ENCODE data around the gene PLA2G2E. TPM values are rescaled to one million over a fixed set of nuclear protein-coding genes. Genes with fewer than 3 reads are reported as not detected.

Gene PLA2G2E, protein sequence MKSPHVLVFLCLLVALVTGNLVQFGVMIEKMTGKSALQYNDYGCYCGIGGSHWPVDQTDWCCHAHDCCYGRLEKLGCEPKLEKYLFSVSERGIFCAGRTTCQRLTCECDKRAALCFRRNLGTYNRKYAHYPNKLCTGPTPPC
- not detected in 2 replicates for total RNA-seq

DNA sequence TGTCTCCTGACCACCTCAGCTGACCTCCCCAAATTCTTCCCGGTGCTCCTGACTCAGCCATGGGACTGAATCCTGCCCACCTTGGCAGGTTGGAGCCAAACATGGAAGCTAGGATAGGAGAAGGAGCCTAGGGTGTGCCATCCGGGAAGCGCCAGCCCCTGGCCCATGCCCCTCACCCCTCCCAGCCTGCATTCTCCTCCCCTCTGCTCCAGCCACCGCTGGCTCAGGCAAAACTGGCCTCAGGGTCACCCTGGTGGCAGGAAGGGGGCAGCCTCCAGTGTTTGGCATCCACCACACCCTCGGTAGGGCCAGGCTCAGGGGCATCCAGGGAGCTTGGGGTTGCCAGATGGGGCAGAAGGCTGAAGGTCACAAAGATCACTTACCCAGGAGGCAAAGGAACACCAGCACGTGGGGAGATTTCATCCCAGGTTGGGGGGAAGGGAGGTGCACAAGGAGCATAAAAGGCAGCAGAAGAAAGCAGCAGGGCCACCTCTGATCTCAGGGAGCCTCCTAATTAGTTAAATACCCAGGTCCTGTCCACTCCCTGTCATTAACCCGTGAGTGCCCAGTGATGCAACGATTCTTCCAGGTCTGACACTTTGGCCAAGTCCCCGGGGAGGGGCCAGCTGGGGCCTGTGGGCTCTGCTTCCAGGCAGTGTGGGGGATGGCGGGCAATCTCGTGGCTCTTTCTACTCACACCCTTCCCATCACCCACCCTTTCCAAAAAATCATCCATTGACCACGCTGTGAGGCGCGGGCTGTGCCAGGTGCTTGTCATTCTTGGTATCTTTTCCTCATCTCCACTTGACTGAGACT lies at the start of gene PLA2G2E:
Gene PLA2G2E, minus strand, starts transcription at position 481 of the 816 bp plus-strand sequence. Its CDS starts 58 bp downstream, at position 423.

DNA sequence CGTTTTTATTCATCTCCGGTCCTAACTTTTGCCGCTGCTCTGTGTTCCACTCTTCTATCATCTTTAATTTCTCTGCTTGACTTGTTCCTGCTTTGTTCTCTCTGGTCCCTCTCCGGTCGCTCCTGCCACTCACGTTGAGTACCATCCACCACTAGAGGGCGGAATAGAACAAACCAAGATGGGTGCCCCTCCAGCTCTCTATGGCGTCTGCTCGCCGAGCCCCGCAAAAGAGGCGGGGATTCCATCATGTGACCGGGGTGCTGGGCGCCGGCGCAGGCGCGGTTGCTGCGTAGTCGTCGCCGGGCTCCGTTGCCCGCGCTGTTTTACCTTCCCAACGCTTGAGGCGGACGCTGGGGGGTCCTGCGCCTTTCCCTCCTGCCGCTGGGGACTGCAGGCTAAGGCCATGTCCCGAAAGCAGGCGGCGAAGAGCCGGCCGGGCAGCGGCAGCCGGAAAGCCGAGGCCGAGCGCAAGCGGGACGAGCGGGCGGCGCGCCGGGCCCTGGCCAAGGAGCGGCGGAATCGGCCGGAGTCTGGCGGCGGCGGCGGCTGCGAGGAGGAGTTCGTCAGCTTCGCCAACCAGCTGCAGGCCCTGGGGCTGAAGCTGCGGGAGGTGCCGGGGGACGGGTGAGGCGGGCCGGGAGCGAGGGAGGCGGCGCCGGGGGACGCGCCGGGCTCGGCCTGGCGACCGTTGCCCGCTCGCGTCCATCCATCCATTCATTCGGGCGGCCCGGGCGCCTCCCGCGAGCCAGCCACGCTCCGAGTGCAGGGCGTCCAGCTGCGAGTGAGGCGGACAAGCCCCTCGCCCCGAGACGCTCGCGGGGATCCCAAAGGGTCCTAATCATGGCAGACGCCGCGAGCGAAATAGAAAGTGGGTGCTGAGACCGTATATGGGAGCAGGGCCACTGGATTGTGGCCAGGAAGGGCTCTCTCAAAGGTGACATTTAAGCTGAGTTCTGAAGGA lies 41.0 kb downstream of the PLA2G2E start, which contains the start of gene OTUD3:
Gene OTUD3, plus strand, starts transcription at position 285 of the 961 bp plus-strand sequence. Its CDS starts 119 bp downstream, at position 404.

Other genes starting within 250 kb of the PLA2G2E start
- 13.7 and 16.5 TPM in 2 replicates for gene TMCO4, start 123.7 kb downstream of the PLA2G2E start, total RNA-seq
- gene RNF186, start 108.3 kb downstream of the PLA2G2E start, total RNA-seq: not detected in 2 replicates
- 4.1 and 4.8 TPM in 2 replicates for gene OTUD3, start 41.2 kb downstream of the PLA2G2E start, total RNA-seq
- not detected in 2 replicates for gene PLA2G2A, start 56.0 kb upstream of the PLA2G2E start, total RNA-seq
- 0.09 and 4.3 TPM in 2 replicates for gene PLA2G5, start 146.6 kb upstream of the PLA2G2E start, total RNA-seq
- gene PLA2G2D, start 195.9 kb upstream of the PLA2G2E start, total RNA-seq: not detected in 2 replicates
- not detected in 2 replicates for gene PLA2G2F, start 215.7 kb upstream of the PLA2G2E start, total RNA-seq